HG02678 (cell line): ENCODE data around the gene FOXA2.
"Not testable (repeated sequence)": the region's sequence is repeated elsewhere in the genome, so short reads cannot be mapped to it uniquely, and the experiment has no call there.

ENCODE experiments used
- ATAC-seq: cut with Tn5 transposase; IDR thresholded peaks from one replicate; pipeline ENCODE4 v1.9.1; 2021; ENCODE audit warnings: mild to moderate bottlenecking, moderate library complexity; ENCODE audit not compliant: unreplicated experiment

The FOXA2 gene

DNA sequence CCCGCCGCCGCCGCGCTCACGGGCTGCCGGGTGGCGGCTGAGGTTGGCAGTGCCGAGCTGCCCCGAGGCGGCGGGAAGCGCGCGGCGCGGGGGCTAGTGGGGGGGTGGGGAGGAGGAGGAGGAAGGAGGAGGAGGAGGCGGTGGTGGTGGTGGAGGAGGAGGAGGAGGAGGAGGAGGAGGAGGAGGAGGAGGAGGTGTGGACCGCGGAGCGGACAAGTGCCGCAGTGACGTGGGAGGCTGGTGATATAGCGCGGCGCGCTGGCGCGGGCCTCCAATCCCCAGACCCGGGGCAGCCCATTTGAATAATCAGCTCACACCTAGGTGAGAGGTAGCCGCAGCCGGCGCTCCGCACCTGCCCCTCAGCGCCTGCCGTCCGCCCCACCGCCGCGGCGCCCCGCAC lies at the start of gene FOXA2:
Gene FOXA2, minus strand, starts transcription at position 51 of the 400 bp plus-strand sequence. CDS start 294 bp downstream, outside the sequence.
- no peak for ATAC-seq

DNA sequence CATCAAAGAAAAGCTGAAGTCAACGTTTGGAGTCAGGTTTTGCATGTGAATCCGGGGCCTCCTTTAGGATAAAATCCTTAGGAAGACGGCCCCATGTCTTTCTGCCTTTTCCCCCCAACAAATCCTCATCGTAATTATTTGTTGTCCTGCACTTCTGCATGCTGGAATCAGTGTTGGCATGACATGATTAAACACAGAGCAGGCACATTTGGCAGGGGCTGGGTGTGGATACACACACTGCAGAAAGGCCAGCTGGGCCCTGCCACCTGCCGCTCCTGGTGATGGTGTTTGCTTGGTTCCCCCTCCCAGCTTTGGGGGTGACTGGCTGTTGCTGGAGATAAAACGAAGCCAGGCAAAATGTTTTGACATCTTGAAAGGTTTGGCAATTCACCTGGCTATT lies 46.3 kb upstream of the FOXA2 start:
- no peak for ATAC-seq

DNA sequence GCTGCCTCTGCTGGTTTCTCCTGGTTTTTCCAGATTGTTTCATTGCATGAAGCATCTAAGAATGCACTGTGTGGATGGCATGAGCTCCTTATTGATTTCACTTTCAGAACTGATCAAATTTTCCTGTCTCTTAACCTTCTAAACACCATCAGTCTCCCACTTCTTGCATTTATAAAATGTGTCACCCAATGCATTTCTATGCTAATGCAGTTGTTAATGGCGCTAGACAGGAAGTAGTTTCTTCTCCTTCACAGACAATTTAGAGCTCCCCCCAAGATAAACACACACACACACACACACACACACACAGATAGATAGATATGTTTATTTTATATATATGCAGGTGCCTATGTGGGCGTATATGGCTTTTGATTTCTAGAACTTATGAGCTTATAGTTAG lies 45.6 kb upstream of the FOXA2 start:
- no peak for ATAC-seq

DNA sequence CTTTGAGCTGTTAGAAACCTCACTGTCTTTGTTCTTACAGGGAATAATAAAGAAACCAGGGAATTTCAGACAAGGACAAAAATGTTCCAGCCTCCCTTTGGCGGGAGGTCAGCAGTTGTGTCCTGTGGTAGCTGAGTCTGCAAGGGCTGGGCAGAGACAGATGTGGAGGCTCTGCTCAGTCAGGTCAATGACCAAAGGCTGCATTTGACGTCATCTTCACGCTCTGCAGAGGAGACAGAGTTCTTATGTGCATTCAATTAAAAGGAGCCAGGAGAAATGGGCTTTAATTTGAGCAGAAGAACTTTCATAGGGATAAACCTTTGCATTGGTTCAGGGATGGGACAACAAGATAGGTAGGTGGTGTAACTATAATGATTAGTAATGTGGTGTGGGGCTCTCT lies 45.1 kb upstream of the FOXA2 start:
- no peak for ATAC-seq

DNA sequence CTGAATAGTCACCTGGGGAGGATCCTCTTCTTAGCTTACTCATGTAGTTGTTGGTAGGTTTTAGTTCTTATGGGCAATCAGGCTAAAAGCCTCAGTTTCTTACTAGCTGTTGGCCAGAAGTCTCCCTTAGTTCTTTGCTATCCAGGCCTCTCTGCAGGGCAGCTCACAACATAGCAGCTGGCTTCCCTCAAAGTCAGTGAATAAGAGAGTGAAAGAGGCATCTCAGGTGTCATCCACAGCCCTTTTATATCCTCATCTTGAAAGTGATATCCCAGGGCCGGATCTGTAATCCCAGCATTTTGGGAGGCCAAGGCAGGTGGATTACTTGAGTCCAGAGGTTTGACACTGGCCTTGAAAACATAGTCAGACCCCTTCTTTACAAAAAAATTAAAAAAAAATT lies 42.1 kb upstream of the FOXA2 start:
- no peak for ATAC-seq

- ATAC-seq = no peak
These were observed 38.8 kb upstream of the FOXA2 start for GRCh38 chr20:22623211-22623610.

DNA sequence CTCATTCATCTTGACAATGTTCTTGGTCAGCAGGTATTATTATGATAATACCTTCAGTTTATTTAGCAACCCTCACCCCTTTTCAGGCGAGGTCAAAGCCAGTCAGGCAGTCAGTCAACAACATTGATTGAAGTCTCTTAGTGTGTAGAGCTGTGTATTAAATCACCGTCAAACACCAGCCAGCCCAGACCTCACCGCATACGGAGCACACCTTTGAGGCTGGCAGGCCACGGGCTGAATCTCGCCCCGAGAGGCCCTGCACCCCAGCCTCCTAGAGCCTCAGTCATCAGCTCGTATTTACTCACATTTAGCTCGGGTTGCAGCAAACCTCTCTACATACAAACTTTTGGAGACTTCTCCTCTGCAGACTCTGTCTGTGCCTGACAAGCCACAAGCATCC lies 36.0 kb upstream of the FOXA2 start:
- no peak for ATAC-seq

- no peak for ATAC-seq
These were observed 35.4 kb upstream of the FOXA2 start for GRCh38 chr20:22619806-22620205.

- ATAC-seq = no peak
These were observed 34.9 kb upstream of the FOXA2 start for GRCh38 chr20:22619272-22619671.

DNA sequence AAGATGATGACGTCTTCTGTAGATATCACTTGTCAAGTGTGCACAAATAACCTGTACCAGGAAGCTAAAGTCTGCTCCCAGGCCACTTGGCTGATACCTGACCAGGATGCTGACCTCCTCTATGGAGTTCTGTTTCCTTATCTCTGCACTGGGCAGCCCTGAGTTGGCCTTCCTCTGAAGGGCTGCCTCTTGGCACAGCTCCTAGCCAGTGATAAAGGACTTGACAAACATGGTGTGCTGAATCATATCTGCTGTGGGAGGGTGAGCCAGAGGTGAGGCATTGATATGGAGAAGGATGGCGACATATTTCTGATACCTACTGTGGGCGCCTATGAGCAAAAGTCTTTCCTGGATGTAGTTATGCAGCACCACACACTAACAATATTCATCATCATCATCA lies 32.8 kb upstream of the FOXA2 start:
- no peak for ATAC-seq

- no peak for ATAC-seq
These were observed 32.2 kb upstream of the FOXA2 start for GRCh38 chr20:22616551-22616950.

GRCh38 chr20:22615425-22615824 lies 31.1 kb upstream of the FOXA2 start:
- ATAC-seq = no peak

- ATAC-seq = no peak
These were observed 27.3 kb upstream of the FOXA2 start for GRCh38 chr20:22611636-22612035.

DNA sequence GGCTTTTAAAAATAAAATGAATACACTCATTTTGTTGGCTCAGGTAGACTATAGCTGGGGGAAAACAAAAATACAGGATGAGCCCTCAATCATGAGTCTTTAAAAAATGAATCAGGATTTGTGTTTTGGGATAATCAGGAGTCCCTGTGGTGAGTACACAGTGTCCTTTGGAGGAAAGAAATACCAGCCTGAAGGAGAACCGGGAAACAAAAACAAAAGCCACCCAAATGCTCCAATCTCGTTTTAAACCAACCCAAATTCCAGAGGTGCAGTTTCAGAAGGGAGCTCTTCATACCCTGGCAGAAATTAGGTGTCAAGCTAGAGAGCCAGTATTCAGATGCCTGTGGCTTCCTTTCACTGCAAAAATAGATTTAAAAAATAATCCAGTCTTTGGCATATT lies 23.3 kb upstream of the FOXA2 start:
- no peak for ATAC-seq

DNA sequence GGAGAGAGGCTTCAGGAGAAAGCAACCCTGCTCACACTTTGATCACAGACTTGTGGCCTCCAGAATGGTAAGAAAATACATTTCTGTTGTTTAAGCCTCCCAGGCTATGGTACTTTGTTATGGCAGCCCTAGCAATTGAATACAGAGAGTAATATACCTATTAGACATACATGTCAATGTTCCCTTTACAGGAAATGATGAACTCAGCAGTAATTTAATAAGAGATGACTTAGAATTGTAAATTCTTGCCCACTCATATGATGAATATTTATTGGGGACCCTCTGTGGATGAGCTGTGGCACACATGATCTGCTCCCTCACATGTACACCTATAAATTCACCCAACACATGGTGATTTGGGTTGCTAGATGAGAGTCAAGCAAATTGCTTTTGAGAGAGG lies 20.4 kb upstream of the FOXA2 start:
- ATAC-seq = no peak

DNA sequence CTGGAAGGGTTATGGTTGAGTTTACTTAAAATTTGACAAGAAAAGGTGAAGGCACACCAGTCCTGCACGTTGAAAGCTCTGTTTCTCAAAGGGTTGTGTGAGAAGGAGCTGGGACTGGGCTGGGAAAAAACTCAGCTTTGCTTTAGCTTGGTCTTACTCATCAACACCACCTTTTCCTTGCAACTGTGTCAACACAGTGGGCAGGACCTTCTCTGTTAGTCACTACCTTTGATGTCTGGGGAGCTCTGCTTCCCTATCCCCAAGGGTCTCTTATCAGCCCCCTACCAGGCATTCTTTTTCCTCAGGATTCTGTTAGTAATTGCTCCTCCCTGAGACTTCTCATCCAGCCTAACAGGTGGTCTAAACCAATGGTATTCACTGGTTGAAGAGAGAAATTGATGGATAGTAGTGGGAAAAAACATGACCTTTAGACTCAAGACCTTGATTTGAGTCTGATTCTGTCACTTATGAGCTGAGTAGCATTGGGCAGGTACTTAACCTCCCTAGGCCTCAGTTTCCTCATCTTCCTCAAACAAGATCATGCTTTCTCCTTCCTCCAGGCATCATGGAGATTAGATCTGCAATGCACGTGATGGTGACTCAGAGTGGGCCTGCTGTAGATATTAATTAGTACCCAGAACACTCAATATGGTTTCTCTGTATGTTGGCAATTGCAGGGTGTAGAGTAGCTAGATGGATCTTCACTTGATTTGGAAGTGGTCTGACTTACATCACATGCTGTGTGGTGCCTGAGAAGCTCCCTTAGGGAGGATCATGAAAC lies 17.2 kb upstream of the FOXA2 start:
- no peak for ATAC-seq

DNA sequence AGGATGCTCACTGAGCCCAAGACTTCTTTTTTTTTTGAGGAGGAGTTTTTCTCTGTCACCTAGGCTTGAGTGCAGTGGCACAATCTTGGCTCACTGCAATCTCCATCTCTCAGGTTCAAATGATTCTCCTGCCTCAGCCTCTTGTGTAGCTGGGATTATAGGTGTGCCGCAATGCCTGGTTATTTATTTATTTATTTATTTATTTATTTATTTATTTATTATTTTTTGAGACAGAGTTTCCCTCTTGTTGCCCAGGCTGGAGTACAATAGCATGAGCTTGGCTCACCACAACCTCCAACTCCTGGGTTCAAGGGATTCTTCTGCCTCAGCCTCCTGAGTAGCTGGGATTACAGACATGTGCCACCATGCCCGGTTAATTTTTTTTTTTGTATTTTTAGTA lies 14.9 kb upstream of the FOXA2 start:
- ATAC-seq = not testable (repeated sequence)

- no peak for ATAC-seq
These were observed 12.9 kb upstream of the FOXA2 start for GRCh38 chr20:22597303-22597702.

- ATAC-seq = no peak
These were observed 6.3 kb upstream of the FOXA2 start for GRCh38 chr20:22590662-22591061.

- no peak for ATAC-seq
These were observed 2.4 kb upstream of the FOXA2 start for GRCh38 chr20:22586645-22587310.

DNA sequence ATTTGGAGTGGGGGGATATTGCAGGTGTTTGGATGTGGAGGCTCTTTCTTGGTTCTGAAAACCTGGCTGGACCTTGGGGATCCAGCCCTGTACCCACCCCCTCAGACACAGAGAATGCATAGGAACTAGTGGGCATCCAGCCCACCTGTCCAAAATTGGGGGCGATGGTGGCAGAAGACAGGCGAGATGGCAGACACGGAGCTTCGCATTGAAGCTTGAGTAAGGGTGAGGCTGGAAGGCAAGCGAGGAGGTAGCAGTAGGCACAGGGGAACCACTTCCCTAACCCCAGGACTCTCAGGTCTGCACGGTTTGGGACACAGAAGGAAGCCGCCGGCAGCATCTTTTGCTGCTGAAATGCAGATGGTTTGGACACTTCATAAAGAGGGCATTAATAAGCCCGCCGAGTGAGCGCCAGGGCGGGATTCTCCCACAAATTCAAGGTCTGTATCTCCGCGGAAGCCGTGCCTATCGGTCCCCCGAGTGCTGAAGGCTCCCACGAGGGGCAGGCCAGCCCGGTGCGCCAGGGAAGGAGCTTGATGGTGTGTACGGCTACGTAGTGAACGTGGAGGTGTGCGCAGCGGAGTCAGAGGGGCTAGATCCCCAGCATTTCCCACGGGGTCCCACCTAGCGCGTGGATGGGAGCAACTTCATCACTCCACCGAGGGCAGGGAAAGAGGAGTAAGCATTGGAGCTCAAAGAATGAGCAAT lies 1.6 kb upstream of the FOXA2 start:
- no peak for ATAC-seq
